ENCODE data around the gene PRR5L. TPM values are rescaled to one million over a fixed set of nuclear protein-coding genes. Genes with fewer than 3 reads are reported as not detected.

PRR5L gene
- polyA plus RNA-seq, 4 donors, result 13.9 to 25.1 (median 16.5) TPM

DNA sequence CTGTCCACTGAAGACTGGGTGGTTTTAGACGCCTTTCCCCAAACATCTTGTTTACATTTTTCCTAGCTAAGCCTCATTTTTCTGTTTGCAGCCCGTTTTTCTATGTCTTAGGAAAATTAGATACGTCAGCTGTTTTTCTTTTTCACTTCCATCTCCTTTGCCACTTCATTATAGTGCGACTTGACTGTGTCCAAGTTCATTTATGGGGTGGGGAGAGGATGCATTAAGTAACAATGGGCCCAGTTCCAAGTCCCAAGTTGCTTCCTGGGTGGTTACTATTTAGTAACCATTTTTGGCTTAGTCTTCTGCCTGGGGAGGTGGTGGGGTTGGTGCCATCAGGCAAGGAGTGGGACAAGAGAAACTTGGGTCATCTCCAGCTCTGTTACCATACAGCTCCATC lies 131.0 kb downstream of the PRR5L start:
- DNase-seq (ENCODE audit: low read depth in 4 of 4, low spot score in 3 of 4), result no peak

- DNase-seq (ENCODE audit: low read depth in 4 of 4, low spot score in 3 of 4), result no peak
These were observed 131.8 kb downstream of the PRR5L start for GRCh38 chr11:36427876-36428275.

DNA sequence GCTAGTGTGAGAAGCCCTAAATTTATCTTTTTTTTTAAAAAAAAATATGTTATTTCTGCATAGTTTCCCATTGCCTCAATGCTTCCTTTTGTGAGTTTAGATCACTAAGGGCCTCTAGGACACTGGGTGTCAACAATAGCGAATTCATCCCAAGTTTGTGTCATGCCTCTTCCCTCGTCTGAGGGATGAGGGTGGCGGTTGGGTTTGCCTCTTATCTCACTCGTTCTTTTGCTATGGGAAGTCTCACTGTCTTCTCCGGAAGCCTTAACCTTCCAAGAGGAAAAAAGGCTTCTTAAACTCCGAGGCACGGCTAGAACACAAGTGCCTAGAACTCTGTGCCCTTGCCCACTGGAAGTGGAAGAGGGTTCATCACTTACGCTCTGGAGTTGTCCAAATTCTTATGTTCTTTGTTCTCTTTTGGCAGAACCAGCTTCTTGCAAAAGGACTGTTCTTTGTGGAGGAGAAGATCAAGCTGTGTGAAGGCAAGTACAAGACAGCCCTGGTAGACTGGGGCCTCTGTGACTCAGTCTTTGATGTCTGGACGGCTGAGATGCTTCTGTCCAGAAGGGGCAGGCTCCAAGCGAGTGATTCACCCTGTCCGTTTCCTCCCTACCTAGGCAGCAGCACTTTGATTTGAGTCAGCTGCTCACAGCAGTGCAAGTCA lies 135.5 kb downstream of the PRR5L start:
- no peak for DNase-seq (ENCODE audit: low read depth in 4 of 4, low spot score in 3 of 4)

- DNase-seq (ENCODE audit: low read depth in 4 of 4, low spot score in 3 of 4), result no peak
These were observed 136.0 kb downstream of the PRR5L start for GRCh38 chr11:36432093-36432469.

- DNase-seq (ENCODE audit: low read depth in 4 of 4, low spot score in 3 of 4), result no peak
These were observed 136.7 kb downstream of the PRR5L start for GRCh38 chr11:36432738-36433137.

GRCh38 chr11:36436064-36436463 lies 140.0 kb downstream of the PRR5L start:
- DNase-seq (ENCODE audit: low read depth in 4 of 4, low spot score in 3 of 4), result no peak

DNA sequence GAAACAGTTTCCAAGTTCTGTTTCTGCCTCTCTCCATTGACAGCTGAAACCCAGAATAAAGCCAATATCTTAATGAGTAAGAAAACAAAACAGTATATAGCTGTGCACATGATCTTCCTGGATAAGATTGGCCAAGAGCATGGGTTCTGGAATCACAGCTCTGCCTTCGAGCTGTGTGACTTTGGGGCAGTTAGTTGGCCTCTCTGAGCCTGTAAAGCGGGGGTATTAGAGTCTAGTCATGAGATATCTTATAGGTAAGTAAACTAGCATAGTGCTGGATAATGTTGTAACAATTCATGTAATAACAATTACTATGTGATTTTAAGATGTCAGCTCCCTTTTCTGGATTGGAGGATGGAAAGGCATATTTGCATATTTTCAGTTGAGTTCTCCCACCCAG lies 140.5 kb downstream of the PRR5L start:
- no peak for DNase-seq (ENCODE audit: low read depth in 4 of 4, low spot score in 3 of 4)

DNA sequence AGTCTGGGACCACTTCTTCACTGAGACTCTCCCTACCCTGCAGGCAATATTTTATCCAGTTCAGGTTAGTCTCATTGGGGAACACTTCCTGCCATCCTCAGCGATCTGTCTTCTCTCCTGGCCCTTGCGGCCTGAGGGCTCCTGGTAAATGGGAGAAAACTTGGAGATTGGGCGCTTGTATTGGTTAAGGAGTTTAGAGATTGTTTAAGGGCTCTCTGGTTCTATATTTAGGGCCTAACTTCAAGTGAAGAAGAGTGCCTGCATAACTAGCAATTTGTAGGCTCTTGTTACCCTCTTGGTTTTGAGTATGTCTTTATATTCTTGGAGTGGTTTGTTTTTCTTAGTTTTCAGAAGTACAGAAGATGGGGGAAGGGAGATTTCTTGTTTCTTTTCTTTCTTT lies 141.3 kb downstream of the PRR5L start:
- no peak for DNase-seq (ENCODE audit: low read depth in 4 of 4, low spot score in 3 of 4)

- no peak for DNase-seq (ENCODE audit: low read depth in 4 of 4, low spot score in 3 of 4)
These were observed 142.0 kb downstream of the PRR5L start for GRCh38 chr11:36438126-36438525.

- no peak for DNase-seq (ENCODE audit: low read depth in 4 of 4, low spot score in 3 of 4)
These were observed 145.6 kb downstream of the PRR5L start for GRCh38 chr11:36441610-36442208.

- DNase-seq (ENCODE audit: low read depth in 4 of 4, low spot score in 3 of 4), result no peak
These were observed 147.6 kb downstream of the PRR5L start for GRCh38 chr11:36443661-36444060.

- DNase-seq (ENCODE audit: low read depth in 4 of 4, low spot score in 3 of 4), result no peak
These were observed 150.0 kb downstream of the PRR5L start for GRCh38 chr11:36446135-36446534.

DNA sequence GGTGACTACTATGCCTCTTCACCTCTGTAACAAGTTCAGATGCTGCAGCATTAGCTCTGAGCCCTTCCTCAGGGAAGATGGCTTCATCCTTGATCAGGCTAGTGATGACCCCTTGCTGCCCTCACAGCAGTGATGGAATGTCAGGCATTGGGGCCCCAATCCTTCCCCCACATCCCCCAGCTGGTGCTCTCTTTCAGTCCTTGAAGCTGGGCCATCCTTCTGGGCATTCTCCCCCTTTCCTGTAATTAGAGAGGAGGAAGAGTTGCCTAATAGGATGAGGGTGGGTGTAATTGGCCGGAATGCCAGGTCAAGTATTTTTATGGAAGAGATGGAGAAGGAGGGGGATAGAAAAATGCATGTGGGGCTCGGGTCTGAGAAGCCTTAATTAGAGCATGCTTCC lies 151.4 kb downstream of the PRR5L start:
- no peak for DNase-seq (ENCODE audit: low read depth in 4 of 4, low spot score in 3 of 4)

DNA sequence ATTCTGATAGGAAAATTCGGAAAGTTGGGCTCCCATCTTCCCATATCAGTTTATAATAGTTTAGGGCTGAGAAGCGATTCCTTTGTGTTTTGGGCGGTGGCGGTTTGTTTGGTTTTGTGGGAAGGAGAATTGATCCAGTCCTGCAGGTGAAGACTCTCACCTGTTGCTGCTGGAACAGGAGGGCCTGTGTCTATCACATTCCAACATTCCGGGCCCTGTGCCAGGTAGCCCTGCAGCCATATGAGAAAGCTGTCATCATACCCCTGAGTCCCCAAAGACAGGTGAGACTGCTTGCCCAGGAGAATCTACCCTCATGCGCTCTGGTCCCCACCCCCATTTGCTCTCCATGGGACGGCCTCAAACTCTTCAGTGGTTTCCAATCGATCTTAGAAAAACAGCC lies 151.9 kb downstream of the PRR5L start:
- DNase-seq (ENCODE audit: low read depth in 4 of 4, low spot score in 3 of 4), result no peak

- no peak for DNase-seq (ENCODE audit: low read depth in 4 of 4, low spot score in 3 of 4)
These were observed 153.5 kb downstream of the PRR5L start for GRCh38 chr11:36449561-36450096.

- DNase-seq (ENCODE audit: low read depth in 4 of 4, low spot score in 3 of 4), result no peak
These were observed 154.1 kb downstream of the PRR5L start for GRCh38 chr11:36450110-36450572.

DNA sequence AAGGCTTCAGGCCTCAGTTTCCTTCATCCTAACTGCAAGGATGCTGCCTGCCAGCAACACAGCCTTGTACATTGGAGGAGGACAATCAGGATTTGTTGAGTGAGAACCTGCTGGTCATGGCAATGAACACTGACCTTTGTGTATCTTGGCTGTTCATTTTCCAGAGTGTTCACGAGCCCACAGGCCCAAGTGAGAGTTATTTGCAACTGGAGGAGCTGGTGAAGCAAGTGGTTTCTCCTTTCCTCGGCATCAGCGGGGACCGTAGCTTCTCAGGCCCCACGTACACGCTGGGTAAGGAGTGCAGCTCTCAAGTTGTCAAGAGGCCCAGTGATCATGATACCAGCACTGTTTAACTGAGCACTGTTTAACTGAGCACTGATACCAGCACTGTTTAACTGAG lies 155.0 kb downstream of the PRR5L start:
- no peak for DNase-seq (ENCODE audit: low read depth in 4 of 4, low spot score in 3 of 4)

- DNase-seq (ENCODE audit: low read depth in 4 of 4, low spot score in 3 of 4), result no peak
These were observed 155.6 kb downstream of the PRR5L start for GRCh38 chr11:36451681-36452080.

GRCh38 chr11:36452236-36452940 lies 156.3 kb downstream of the PRR5L start:
- no peak for DNase-seq (ENCODE audit: low read depth in 4 of 4, low spot score in 3 of 4)

DNA sequence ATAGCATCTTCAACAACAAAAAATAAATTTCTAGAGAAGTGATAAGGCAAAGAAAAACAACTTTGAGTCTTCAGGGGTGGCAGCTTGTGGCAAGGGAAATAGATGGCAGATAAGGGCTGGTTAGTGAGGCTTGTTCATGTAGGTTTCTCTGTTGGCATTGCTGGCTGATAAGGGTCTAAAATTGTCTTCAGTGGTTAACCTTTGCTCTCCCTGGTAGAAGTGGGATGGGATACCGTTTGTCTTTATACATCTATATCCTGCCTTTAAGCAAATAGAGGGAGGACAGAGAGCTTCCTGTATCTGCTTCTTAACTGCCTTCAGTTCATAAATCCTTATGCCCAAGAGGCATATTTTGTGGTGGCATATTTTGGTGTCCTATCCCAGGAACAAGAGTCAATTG lies 156.9 kb downstream of the PRR5L start:
- no peak for DNase-seq (ENCODE audit: low read depth in 4 of 4, low spot score in 3 of 4)

GRCh38 chr11:36453678-36454077 lies 157.6 kb downstream of the PRR5L start:
- DNase-seq (ENCODE audit: low read depth in 4 of 4, low spot score in 3 of 4), result no peak

- DNase-seq (ENCODE audit: low read depth in 4 of 4, low spot score in 3 of 4), result no peak
These were observed 158.5 kb downstream of the PRR5L start for GRCh38 chr11:36454551-36454940.
